ACC112 (cell line): Measurements from ENCODE around the gene FAM229A.
"Not testable (repeated sequence)": the region's sequence is repeated elsewhere in the genome, so short reads cannot be mapped to it uniquely, and the experiment has no call there.

Source experiments
- H2AFZ ChIP-seq: fragments of 200-600 bp; sonication (generic); one replicate; pipeline ENCODE4 v1.6.0; 2017; ENCODE audit warnings: antibody characterized with exemption, low read length; ENCODE audit not compliant: unreplicated experiment
- H3K27ac ChIP-seq: fragments of 200-600 bp; sonication (generic); 2 replicates; pipeline ENCODE4 v1.5.1; 2014; ENCODE audit warnings: low read depth, mild to moderate bottlenecking, antibody characterized with exemption, low read length, moderate library complexity
- H3K27me3 ChIP-seq: fragments of 200-600 bp; sonication (generic); 2 replicates; pipeline ENCODE4 v1.6.1; 2014; ENCODE audit warnings: mild to moderate bottlenecking, antibody characterized with exemption, low read length, moderate library complexity, mixed read lengths; ENCODE audit not compliant: insufficient read depth
- H3K36me3 ChIP-seq: fragments of 200-600 bp; sonication (generic); 2 replicates; pipeline ENCODE4 v1.6.1; 2016; ENCODE audit warnings: mild to moderate bottlenecking, antibody characterized with exemption, low read length, moderate library complexity, mixed read lengths; ENCODE audit not compliant: insufficient read depth
- H3K4me1 ChIP-seq: fragments of 200-600 bp; sonication (generic); one replicate; pipeline ENCODE4 v1.6.1; 2016; ENCODE audit warnings: low read length, mixed read lengths; ENCODE audit not compliant: insufficient read depth, unreplicated experiment, control insufficient read depth
- H3K4me3 ChIP-seq: fragments of 200-600 bp; sonication (generic); 2 replicates; pipeline ENCODE4 v1.5.1; 2014; ENCODE audit warnings: mild to moderate bottlenecking, low read depth, low read length
- H3K79me2 ChIP-seq: fragments of 200-600 bp; sonication (generic); one replicate; pipeline ENCODE4 v1.6.0; 2016; ENCODE audit warnings: low read length; ENCODE audit not compliant: control insufficient read depth, unreplicated experiment, insufficient read depth

The FAM229A gene

DNA sequence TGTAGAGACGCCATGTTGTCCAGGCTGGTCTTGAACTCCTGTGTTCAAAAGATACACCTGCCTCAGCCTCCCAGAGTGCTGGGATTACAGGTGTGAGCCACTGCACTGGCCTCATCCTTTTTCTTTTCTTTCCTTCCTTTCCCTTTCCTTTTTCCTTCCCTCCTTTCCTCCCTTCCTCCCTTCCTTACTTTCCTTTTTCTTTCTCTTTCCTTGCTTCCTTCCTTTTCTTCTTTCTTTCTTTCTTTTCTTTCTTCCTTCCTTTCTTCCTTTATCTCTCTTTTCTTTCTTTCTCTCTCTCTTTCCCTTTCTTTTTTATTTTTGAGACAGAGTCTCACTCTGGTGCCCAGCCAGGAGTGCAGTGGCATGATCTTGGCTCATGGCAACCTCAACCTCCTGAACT lies 5.8 kb downstream of the FAM229A start:
- Histone ChIP-seq H2AFZ (no peak overlapping the region), H3K36me3 (no peaks in the 10 kb centered on the region), H3K4me3 (no peak overlapping the region), H3K4me1 (peaks cover 24% of the 10 kb centered on the region), H3K27me3 (no peaks in the 10 kb centered on the region), H3K79me2 (no peaks in the 10 kb centered on the region), H3K27ac (no peak overlapping the region)

DNA sequence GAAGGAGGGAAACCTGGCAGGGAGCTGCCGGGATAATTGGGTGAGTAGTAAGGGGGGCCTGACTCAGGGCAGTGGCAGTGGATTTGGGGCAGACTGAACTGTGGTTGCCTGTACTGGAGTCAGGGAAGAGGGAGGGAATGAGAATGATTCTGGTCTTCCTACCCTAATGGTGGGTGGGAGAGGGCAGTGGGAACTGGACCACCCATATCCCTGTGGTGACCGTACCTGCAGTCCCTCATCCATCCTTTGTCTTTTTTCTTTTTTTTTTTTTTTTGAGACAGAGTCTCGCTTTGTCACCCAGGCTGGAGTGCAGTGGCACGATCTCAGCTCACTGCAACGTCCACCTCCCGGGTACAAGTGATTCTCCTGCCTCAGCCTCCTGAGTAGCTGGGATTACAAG lies 6.5 kb downstream of the FAM229A start:
- H3K36me3 ChIP-seq, H3K27me3 ChIP-seq, H3K4me3 ChIP-seq, H2AFZ ChIP-seq, H3K79me2 ChIP-seq, H3K27ac ChIP-seq: not testable (repeated sequence)
- H3K4me1 ChIP-seq, result peaks cover 27% of the 10 kb centered on the region

DNA sequence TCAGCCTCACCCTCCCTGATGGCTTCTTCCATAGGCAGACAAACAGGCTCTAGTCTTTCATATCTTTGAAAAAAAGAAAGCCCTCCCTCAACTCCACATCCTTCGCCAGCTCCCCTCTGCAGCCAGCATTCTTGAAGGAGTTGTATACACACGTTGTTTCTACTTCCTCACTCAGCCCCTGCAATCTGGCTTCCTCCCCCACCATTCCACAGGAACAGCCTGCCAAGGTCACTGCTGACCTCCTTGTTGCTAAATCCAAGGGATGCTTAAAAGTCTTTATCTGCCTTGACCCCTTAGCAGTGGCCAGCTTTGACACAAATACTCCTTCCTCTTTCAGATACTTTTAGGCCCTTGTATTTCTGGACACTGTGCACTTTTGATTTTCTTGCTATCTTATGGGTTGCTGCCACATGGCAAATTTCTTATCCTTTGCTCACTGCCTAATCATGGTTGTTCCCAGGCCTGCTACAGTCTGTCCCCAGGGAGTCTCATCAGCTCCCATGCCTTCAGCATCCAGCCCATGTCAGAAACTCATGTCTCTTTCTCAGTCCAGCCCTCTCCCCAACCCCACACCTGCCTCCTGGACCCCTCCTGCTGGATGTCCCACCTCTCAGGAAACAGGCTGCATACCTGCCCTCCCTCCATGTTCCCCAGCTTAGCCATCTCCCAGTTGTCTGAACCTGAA lies 8.3 kb downstream of the FAM229A start:
- H3K4me1 ChIP-seq, result peaks cover 37% of the 10 kb centered on the region
- no peak overlapping the region; the same call in 1 of the 2 replicates for H3K4me3 ChIP-seq
- no peaks in the 10 kb centered on the region for H3K36me3 ChIP-seq
- H3K27me3 ChIP-seq, result no peaks in the 10 kb centered on the region
- peak overlapping the region; percentile 41 for H3K27ac ChIP-seq
- H3K79me2 ChIP-seq, result no peaks in the 10 kb centered on the region
- no peak overlapping the region for H2AFZ ChIP-seq

DNA sequence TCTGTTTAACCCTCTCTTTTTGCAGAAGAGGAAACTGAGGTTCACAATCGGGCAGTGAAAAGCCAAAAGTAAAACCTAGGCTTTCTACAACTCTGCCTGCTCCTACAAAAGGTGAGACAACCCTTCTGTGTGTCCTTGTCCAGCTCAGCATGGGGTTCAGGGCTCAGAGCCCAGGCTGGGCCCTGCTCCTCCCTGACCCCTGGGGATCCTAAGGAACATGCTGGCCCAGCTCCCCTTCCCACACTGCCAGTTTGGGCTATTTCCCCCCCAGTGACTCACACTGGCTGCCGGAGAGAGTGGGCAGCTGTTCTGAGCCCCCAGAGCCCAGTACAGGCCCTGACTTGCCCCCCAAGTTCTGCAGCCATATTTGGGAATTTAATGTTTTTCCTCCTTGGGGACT lies 8.9 kb downstream of the FAM229A start:
- H3K27ac ChIP-seq, result peak overlapping the region; percentile 41
- no peaks in the 10 kb centered on the region for H3K79me2 ChIP-seq
- H3K27me3 ChIP-seq, result no peaks in the 10 kb centered on the region
- H3K4me1 ChIP-seq, result peaks cover 42% of the 10 kb centered on the region
- no peaks in the 10 kb centered on the region for H3K36me3 ChIP-seq
- H3K4me3 ChIP-seq, result peak overlapping the region; percentile 76; the same call in 1 of the 2 replicates
- no peak overlapping the region for H2AFZ ChIP-seq

DNA sequence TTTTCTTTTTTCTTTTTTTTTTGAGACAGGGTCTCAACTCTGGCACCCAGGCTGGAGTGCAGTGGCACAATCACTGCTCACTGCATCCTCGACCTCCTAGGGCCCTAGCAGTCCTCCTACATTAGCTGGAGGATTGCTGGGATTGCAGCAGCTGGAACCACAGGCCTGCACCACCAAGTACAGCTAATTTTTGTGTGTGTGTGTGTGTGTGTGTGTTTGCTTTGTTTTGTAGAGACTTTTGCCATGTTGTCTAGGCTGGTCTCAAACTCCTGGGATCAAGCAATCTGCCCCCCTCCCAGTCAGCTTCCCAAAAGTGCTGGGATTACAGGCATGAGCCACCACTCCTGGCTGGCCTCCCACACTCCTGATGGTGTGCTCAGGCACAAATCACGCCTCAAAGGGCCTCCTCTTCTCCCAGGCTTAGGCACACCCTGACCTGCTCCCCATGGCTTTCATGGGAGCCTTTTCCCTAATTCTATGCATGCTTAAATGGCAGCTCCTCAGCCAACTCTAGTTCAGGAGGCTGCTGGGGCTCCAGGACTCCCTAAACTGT lies 9.4 kb downstream of the FAM229A start:
- Histone ChIP-seq H3K27ac (peak overlapping the region; percentile 41), H3K4me3 (peak overlapping the region; percentile 76)

DNA sequence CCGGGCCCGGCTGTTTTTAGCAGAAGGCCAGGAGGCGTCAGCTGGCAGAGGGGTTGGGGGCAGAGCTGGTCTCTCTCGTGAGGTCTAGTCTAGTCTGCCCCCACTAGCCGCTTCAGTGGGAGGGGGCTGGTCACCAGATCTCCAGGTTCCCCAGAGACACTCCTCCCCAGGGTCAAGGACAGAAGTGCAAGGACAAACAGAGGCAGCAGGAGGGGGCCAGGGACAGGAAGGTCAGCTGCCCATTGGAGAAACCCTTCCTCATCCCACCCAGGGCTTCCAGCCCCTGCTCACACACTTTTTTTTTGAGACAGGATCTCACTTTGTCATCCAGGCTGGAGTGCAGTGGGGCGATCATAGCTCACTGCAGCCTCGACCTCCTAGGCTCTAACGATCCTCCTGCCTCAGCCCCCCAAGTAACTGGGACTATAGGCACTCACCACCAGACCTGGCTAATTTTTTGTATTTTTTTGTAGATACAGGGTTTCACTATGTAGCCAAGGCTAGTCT lies 10.0 kb downstream of the FAM229A start:
- Histone ChIP-seq H3K4me3 (peak overlapping the region; percentile 76), H3K27me3 (no peaks in the 10 kb centered on the region), H3K4me1 (peaks cover 42% of the 10 kb centered on the region), H3K36me3 (no peaks in the 10 kb centered on the region), H3K79me2 (no peaks in the 10 kb centered on the region), H3K27ac (peak overlapping the region; percentile 48), H2AFZ (peak overlapping the region; percentile 67)

More for the DNA sequence above, 9.4 kb downstream of the FAM229A start:
- Histone ChIP-seq H3K4me1 (peaks cover 42% of the 10 kb centered on the region), H2AFZ (no peak overlapping the region), H3K27me3 (no peaks in the 10 kb centered on the region), H3K79me2 (no peaks in the 10 kb centered on the region), H3K36me3 (no peaks in the 10 kb centered on the region)

DNA sequence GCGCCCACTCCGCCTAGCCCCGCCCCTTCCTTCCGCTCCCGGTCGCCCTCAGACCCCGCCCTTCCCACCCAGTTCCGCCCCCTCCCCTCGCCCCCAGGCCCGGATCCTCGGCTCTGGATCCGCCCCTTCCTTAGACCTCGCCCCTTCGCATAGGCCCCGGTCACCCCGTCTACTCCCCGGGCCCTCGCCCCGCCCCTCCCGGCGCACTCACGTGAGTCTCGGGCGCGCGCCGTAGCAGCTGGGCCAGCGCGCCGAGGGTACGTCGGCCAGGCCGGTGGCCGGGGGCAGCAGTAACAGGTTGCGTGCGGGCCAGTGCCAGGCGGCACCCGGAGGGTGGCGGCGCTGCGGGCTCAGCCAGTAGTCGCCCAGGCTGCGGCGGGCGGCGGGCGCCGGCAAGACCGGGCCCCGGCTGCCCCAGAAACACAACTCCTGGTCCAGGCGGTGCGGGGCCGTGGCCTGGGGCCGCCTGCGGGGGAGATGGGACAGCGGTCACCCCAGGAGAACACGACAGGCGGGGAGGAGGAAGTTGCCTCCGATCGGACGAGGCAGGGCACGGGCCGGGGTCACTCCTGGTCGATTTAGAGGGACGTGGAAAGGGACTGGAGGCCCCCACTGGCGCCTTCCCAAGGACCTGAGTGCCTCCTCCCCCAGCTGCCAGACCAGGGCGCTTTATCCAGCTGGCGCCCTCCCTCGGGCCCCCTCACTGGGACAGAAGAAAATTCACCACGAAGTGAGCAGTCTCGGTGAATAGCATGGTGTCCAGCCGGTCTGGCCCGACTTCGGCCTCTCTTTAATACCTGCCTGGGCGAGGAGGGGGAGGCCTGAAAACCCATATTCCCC lies 10.7 kb downstream of the FAM229A start:
- H3K36me3 ChIP-seq, result no peaks in the 10 kb centered on the region
- H2AFZ ChIP-seq, result peak overlapping the region; percentile 84
- H3K4me1 ChIP-seq, result peaks cover 42% of the 10 kb centered on the region
- no peaks in the 10 kb centered on the region for H3K27me3 ChIP-seq
- H3K79me2 ChIP-seq, result no peaks in the 10 kb centered on the region
- H3K4me3 ChIP-seq, result peak overlapping the region; percentile 76
- H3K27ac ChIP-seq, result peak overlapping the region; percentile 58

DNA sequence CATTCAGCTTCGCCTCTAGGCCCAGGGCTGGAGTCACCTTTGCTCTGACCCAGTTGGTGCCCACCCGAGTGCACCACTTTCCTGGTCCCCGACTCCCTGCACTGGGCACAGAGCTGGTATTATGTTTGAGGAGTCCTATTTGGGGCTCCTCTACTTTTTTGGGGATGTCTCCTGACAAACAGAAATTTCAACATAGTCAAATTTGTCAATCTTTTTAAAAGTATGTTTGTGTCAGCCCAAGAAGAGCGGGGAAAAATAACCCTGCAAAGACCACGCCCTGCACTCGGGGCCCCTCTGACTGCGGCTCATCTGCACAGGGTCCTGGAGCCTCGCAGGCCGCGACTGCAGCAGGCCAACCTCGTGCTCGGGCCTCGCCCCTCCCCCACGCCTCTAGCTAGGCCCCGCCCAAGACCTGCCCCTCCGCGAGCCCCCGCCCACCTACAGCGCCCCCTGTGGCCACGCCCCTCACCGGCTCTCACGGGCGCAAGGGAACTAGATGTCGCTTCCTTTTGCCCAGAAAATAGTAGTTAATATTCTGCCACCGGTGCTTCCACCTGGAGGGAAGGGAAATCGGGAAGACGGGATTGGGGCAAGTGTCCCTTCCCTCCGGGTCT lies 11.4 kb downstream of the FAM229A start:
- no peaks in the 10 kb centered on the region for H3K79me2 ChIP-seq
- peak overlapping the region; percentile 84 for H2AFZ ChIP-seq
- H3K36me3 ChIP-seq, result no peaks in the 10 kb centered on the region
- peaks cover 42% of the 10 kb centered on the region for H3K4me1 ChIP-seq
- peak overlapping the region; percentile 76 for H3K4me3 ChIP-seq
- H3K27me3 ChIP-seq, result no peaks in the 10 kb centered on the region
- peak overlapping the region; percentile 58 for H3K27ac ChIP-seq

DNA sequence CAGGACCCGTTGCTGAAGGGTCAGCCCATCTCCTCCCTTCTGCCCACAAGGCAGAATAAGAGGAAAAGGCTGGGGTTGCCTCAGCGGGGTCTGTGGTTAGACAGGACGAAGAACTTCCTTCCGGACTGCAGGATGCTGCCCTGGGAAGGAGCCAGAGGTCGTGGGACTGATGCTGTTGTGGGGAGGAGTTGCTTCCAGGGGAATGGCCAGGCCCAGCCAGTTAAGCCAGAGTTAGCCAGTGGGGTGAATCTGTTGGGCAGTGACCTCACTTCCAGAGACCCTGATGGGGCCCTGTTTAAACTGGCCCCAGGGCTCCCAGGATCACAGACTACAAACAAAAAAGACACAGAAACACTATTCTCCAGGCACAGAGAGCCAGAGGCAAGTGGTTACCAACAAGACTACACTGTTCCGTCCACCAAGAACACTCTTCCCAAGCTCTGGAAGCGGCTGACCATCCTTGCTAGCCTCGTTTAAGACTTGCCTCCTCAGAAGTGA lies 13.0 kb downstream of the FAM229A start:
- H3K4me3 ChIP-seq, result no peak overlapping the region
- no peaks in the 10 kb centered on the region for H3K36me3 ChIP-seq
- peaks cover 43% of the 10 kb centered on the region for H3K4me1 ChIP-seq
- H3K27me3 ChIP-seq, result no peaks in the 10 kb centered on the region
- no peak overlapping the region for H2AFZ ChIP-seq
- H3K79me2 ChIP-seq, result no peaks in the 10 kb centered on the region
- H3K27ac ChIP-seq, result peak overlapping the region; percentile 56; the same call in 1 of the 2 replicates

DNA sequence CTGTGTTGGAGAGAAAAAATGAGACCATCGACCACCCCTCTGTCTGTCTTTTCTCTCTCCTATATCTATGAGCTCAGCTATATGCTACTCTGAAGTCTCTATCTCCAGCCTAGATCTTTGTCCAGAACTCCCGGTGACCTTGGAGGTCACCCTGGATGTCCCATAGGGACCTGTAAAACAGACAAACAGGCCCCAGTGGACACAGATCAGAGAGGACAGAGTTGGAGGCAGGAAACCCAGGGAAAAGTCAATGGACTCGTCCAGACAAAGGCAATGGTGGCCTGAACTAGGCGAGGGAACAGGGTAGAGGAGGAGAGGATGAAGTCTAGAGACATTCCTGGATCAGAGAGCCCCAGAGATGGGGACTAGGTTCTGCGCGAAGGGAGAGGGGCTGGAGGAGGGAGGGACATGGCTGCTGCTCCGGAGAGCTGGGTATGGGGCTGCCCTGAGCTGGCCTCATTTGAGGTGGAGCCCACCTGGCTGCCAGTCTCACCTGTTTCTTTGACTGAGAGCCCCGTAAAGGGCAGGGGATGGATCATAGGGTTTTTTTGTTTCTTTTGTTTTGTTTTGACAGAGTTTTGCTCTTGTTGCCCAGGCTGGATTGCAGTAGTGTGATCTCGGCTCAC lies 15.6 kb downstream of the FAM229A start:
- Histone ChIP-seq H3K27ac (no peak overlapping the region), H3K4me3 (no peak overlapping the region), H3K4me1 (peaks cover 21% of the 10 kb centered on the region), H3K79me2 (no peaks in the 10 kb centered on the region), H2AFZ (no peak overlapping the region), H3K36me3 (no peaks in the 10 kb centered on the region), H3K27me3 (no peaks in the 10 kb centered on the region)
